ENCODE measurements around the gene ENTPD6.
"Not testable (repeated sequence)": the region's sequence is repeated elsewhere in the genome, so short reads cannot be mapped to it uniquely, and the experiment has no call there.

The ENTPD6 gene

DNA sequence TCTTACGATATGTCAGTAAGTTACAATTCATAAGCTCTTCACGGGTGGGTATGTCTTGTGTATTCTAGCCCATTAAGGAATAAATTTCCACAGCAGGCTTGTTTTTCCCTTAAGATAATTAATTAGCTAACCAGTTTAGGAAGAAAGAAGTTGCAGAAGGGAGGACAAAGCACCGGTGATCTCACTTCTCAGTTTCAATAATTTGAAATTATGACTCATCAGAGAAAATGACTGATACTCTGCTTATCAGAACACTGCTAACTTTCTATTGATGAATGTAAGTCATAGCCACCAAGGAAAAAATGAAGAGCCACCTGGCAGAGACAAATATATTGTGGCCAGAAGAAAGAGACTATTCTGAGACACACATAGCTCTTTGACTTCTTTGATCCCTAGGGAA lies 35.0 kb upstream of the ENTPD6 start:
- Histone ChIP-seq H3K9ac (ENCODE audit: low read length) (no peak overlapping the region), H4K91ac (ENCODE audit: low read length) (no peak overlapping the region), H2AFZ (ENCODE audit: low read depth, low read length) (no peak overlapping the region), H3K36me3 (ENCODE audit: control insufficient read depth in 1 of 2, insufficient read depth in 2 of 2, low read depth in 1 of 2, low read length in 2 of 2) (no peaks in the 10 kb centered on the region), H2BK5ac (ENCODE audit: low read depth, low read length, poor library complexity, severe bottlenecking) (no peak overlapping the region), H3K4me1 (ENCODE audit: control insufficient read depth, insufficient read depth, low read depth, low read length) (no peaks in the 10 kb centered on the region), H3K4ac (ENCODE audit: low read depth in 1 of 2, low read length in 2 of 2) (no peak overlapping the region), H3K18ac (ENCODE audit: low read depth in 1 of 2, low read length in 2 of 2) (no peak overlapping the region), H3K27me3 (ENCODE audit: control insufficient read depth in 1 of 2, insufficient read depth in 1 of 2, low read length in 2 of 2) (peaks cover 8 to 17% of the 10 kb centered on the region in 2 experiments), H3K27ac (ENCODE audit: low read length, poor library complexity, severe bottlenecking) (no peak overlapping the region), H3K4me3 (ENCODE audit: insufficient read depth in 1 of 2, low read depth in 1 of 2, low read length in 2 of 2) (no peak overlapping the region), H4K8ac (ENCODE audit: low read length) (no peak overlapping the region), H3K14ac (ENCODE audit: low read length in 2 of 2) (no peak overlapping the region), H2BK15ac (ENCODE audit: low read depth, poor library complexity, severe bottlenecking) (no peak overlapping the region), H3K79me1 (replicated peaks; ENCODE audit: low read length, poor library complexity, severe bottlenecking) (no peaks in the 10 kb centered on the region), H2BK12ac (ENCODE audit: low read length in 2 of 2) (no peak overlapping the region), H3K23ac (ENCODE audit: low read length in 2 of 2) (no peak overlapping the region), H2AK5ac (ENCODE audit: low read length, severe bottlenecking) (no peak overlapping the region), H3K4me2 (ENCODE audit: low read length, poor library complexity, severe bottlenecking) (no peak overlapping the region), H2BK120ac (ENCODE audit: low read depth, low read length) (no peak overlapping the region), H3K9me3 (ENCODE audit: control insufficient read depth, low read length) (peaks cover 4% of the 10 kb centered on the region)
- DNase-seq, result no peak
- WGBS, result no CpG with 5 or more reads among the region's 3 CpGs

DNA sequence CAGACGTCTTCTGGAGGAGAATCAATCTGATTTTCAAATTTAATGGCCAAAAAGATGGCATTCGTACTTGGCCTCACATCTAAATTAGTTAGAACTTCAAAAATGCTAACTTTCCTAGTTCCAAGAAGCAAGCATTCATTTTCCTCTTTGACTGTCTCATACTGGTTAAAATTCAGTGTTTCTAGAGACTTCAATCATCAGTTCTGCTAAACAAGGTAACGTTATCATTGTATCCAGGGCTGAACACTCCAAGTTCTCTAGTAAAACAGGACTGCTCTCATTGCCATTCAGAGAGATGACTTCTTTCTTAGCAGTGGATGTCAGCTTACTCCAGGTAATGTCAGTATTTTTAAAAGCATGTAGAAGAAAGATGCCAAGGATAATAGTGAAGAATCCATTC lies 34.6 kb upstream of the ENTPD6 start:
- Histone ChIP-seq H3K18ac (ENCODE audit: low read depth in 1 of 2, low read length in 2 of 2) (no peak overlapping the region), H2BK12ac (ENCODE audit: low read length in 2 of 2) (no peak overlapping the region), H3K27me3 (ENCODE audit: control insufficient read depth in 1 of 2, insufficient read depth in 1 of 2, low read length in 2 of 2) (peaks cover 8 to 17% of the 10 kb centered on the region in 2 experiments), H3K79me1 (replicated peaks; ENCODE audit: low read length, poor library complexity, severe bottlenecking) (no peaks in the 10 kb centered on the region), H3K23ac (ENCODE audit: low read length in 2 of 2) (no peak overlapping the region), H4K91ac (ENCODE audit: low read length) (no peak overlapping the region), H2BK5ac (ENCODE audit: low read depth, low read length, poor library complexity, severe bottlenecking) (no peak overlapping the region), H3K4ac (ENCODE audit: low read depth in 1 of 2, low read length in 2 of 2) (no peak overlapping the region), H2BK15ac (ENCODE audit: low read depth, poor library complexity, severe bottlenecking) (no peak overlapping the region), H3K9me3 (ENCODE audit: control insufficient read depth, low read length) (peaks cover 4% of the 10 kb centered on the region), H3K27ac (ENCODE audit: low read length, poor library complexity, severe bottlenecking) (no peak overlapping the region), H3K4me3 (ENCODE audit: insufficient read depth in 1 of 2, low read depth in 1 of 2, low read length in 2 of 2) (no peak overlapping the region), H3K9ac (ENCODE audit: low read length) (no peak overlapping the region), H2AK5ac (ENCODE audit: low read length, severe bottlenecking) (no peak overlapping the region), H2AFZ (ENCODE audit: low read depth, low read length) (no peak overlapping the region), H3K36me3 (ENCODE audit: control insufficient read depth in 1 of 2, insufficient read depth in 2 of 2, low read depth in 1 of 2, low read length in 2 of 2) (no peaks in the 10 kb centered on the region), H3K14ac (ENCODE audit: low read length in 2 of 2) (no peak overlapping the region), H3K4me1 (ENCODE audit: control insufficient read depth, insufficient read depth, low read depth, low read length) (no peaks in the 10 kb centered on the region), H2BK120ac (ENCODE audit: low read depth, low read length) (no peak overlapping the region), H3K4me2 (ENCODE audit: low read length, poor library complexity, severe bottlenecking) (no peak overlapping the region), H4K8ac (ENCODE audit: low read length) (no peak overlapping the region)
- 46% methylated on average over 3 of the region's 3 CpGs for WGBS
- DNase-seq, result no peak

DNA sequence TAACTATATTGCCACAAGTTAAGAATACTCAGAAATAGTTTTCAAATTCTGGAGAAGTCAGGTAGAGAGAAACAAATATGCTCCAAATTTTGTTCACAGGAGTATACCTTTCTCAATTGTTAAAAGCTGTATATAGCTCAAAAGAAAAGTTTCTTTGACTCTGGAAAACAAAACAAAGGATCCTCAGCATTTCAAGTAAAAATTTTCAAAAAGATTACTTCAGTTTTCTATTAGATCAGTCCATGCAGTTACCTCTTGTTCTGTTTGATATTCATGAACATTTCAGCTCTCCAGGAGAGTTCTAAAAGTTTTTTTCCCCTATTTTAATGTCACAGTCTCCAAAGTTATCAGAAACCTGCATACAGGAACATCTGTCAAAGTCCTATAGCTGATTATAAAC lies 30.4 kb upstream of the ENTPD6 start:
- no peak overlapping the region for H3K18ac ChIP-seq (ENCODE audit: low read depth in 1 of 2, low read length in 2 of 2)
- H4K8ac ChIP-seq (ENCODE audit: low read length), result no peak overlapping the region
- H3K9me3 ChIP-seq (ENCODE audit: control insufficient read depth, low read length), result peaks cover 4% of the 10 kb centered on the region
- no peaks in the 10 kb centered on the region for H3K4me1 ChIP-seq (ENCODE audit: control insufficient read depth, insufficient read depth, low read depth, low read length)
- H3K27ac ChIP-seq (ENCODE audit: low read length, poor library complexity, severe bottlenecking), result no peak overlapping the region
- no peak overlapping the region for H3K4me3 ChIP-seq (ENCODE audit: insufficient read depth in 1 of 2, low read depth in 1 of 2, low read length in 2 of 2)
- no peaks in the 10 kb centered on the region for H3K36me3 ChIP-seq (ENCODE audit: control insufficient read depth in 1 of 2, insufficient read depth in 2 of 2, low read depth in 1 of 2, low read length in 2 of 2)
- no peak overlapping the region for H2BK120ac ChIP-seq (ENCODE audit: low read depth, low read length)
- DNase-seq, result no peak
- no peak overlapping the region for H2BK12ac ChIP-seq (ENCODE audit: low read length in 2 of 2)
- H2AFZ ChIP-seq (ENCODE audit: low read depth, low read length), result no peak overlapping the region
- H2AK5ac ChIP-seq (ENCODE audit: low read length, severe bottlenecking), result no peak overlapping the region
- no peak overlapping the region for H3K4me2 ChIP-seq (ENCODE audit: low read length, poor library complexity, severe bottlenecking)
- H3K79me1 ChIP-seq (replicated peaks; ENCODE audit: low read length, poor library complexity, severe bottlenecking), result no peaks in the 10 kb centered on the region
- no peak overlapping the region for H3K4ac ChIP-seq (ENCODE audit: low read depth in 1 of 2, low read length in 2 of 2)
- H3K9ac ChIP-seq (ENCODE audit: low read length), result no peak overlapping the region
- no peak overlapping the region for H3K14ac ChIP-seq (ENCODE audit: low read length in 2 of 2)
- H2BK5ac ChIP-seq (ENCODE audit: low read depth, low read length, poor library complexity, severe bottlenecking), result no peak overlapping the region
- H3K23ac ChIP-seq (ENCODE audit: low read length in 2 of 2), result no peak overlapping the region
- peaks cover 8 to 22% of the 10 kb centered on the region in 2 experiments for H3K27me3 ChIP-seq (ENCODE audit: control insufficient read depth in 1 of 2, insufficient read depth in 1 of 2, low read length in 2 of 2)
- no peak overlapping the region for H4K91ac ChIP-seq (ENCODE audit: low read length)
- H2BK15ac ChIP-seq (ENCODE audit: low read depth, poor library complexity, severe bottlenecking), result no peak overlapping the region

DNA sequence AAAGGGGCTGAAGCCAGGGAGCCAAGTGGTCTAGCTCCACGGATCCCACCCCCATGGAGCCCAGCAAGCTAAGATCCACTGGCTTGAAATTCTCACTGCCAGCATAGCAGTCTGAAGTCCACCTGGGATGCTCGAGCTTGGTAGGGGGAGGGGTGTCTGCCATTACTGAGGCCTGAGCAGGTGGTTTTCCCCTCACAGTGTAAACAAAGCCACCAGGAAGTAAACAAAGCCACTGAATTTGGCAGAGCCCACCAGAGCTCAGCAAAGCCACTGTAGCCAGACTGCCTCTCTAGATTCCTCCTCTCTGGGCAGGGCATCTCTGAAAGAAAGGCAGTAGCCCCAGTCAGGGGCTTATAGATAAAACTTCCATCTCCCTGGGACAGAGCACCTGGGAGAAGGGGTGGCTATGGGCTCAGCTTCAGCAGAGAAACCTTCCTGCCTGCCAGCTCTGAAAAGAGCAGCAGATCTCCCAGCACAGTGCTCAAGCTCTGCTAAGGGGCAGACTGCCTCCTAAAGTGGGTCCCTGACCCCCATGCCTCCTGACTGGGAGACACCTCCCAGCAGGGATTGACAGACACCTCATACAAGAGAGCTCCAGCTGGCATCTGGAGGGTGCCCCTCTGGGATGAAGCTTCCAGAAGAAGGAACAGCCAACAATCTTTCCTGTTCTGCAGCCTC lies 29.3 kb upstream of the ENTPD6 start:
- H3K9me3 ChIP-seq (ENCODE audit: control insufficient read depth, low read length); H4K91ac ChIP-seq (ENCODE audit: low read length); H3K18ac ChIP-seq (ENCODE audit: low read depth in 1 of 2, low read length in 2 of 2); H4K8ac ChIP-seq (ENCODE audit: low read length); H3K4me1 ChIP-seq (ENCODE audit: control insufficient read depth, insufficient read depth, low read depth, low read length); H2BK12ac ChIP-seq (ENCODE audit: low read length in 2 of 2); H3K14ac ChIP-seq (ENCODE audit: low read length in 2 of 2); H2BK15ac ChIP-seq (ENCODE audit: low read depth, poor library complexity, severe bottlenecking); H3K4me3 ChIP-seq (ENCODE audit: insufficient read depth in 1 of 2, low read depth in 1 of 2, low read length in 2 of 2); DNase-seq; H3K4me2 ChIP-seq (ENCODE audit: low read length, poor library complexity, severe bottlenecking); H2BK5ac ChIP-seq (ENCODE audit: low read depth, low read length, poor library complexity, severe bottlenecking); H2AFZ ChIP-seq (ENCODE audit: low read depth, low read length); H3K79me1 ChIP-seq (replicated peaks; ENCODE audit: low read length, poor library complexity, severe bottlenecking); H3K27ac ChIP-seq (ENCODE audit: low read length, poor library complexity, severe bottlenecking); H3K4ac ChIP-seq (ENCODE audit: low read depth in 1 of 2, low read length in 2 of 2); H3K23ac ChIP-seq (ENCODE audit: low read length in 2 of 2); H2BK120ac ChIP-seq (ENCODE audit: low read depth, low read length); H2AK5ac ChIP-seq (ENCODE audit: low read length, severe bottlenecking); H3K36me3 ChIP-seq (ENCODE audit: control insufficient read depth in 1 of 2, insufficient read depth in 2 of 2, low read depth in 1 of 2, low read length in 2 of 2); H3K9ac ChIP-seq (ENCODE audit: low read length): not testable (repeated sequence)
- H3K27me3 ChIP-seq (ENCODE audit: control insufficient read depth in 1 of 2, insufficient read depth in 1 of 2, low read length in 2 of 2), result peaks cover 7 to 18% of the 10 kb centered on the region in 2 experiments
- 59% methylated on average over 2 of the region's 2 CpGs for WGBS
